Stimulated activated CD4-positive, alpha-beta T cell treated with anti-CD3 and anti-CD28 coated beads, Interleukin-4, amount 100 ng/mL, for 24 hours (primary cell): ENCODE results near the gene ZC3HAV1.
"Not testable (repeated sequence)": the region's sequence is repeated elsewhere in the genome, so short reads cannot be mapped to it uniquely, and the experiment has no call there.

Experiments
- DNase-seq: peaks from one replicate; pipeline ENCODE4 v3.0.0-alpha.2; 2020

ZC3HAV1 gene

DNA sequence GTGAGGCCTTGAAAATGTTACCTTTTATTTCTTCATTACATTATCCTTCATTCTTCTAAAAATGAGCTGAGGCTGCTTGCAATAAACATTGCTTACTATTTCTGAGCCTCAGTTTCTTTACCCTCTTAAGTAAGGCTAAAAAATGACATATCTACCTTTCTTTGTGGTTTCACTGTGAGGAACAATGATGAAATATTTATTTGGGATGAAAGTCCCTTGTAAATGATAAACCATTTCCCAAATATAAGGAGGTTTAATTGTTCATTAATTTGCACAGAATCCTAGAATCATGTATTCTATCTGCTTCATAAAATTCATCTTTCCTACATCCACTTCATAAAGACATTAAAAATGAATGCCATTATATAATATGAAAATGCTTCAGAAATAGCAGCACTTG, 27.9 kb downstream of the ZC3HAV1 start:
- DNase-seq, result no peak

DNA sequence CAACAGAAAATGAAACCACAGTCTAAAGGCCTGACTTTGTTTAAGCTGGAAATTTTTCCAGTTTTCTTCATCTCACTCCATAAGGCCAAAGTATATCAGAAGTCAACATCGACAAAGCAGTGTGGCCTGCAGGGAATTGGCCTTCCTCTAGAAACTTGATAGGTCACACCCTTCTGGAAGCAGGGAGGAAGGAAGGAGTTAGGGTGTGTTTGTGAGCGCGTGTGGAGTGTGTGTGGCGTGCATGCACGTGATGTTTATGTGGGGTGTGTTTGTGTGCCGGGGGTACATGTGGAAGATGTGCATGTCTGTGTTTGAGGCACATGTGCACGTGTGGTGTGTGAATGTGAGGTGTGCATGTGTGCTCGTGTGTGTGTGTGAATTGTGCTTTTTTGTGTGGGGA, 28.6 kb downstream of the ZC3HAV1 start:
- DNase-seq, result no peak

DNA sequence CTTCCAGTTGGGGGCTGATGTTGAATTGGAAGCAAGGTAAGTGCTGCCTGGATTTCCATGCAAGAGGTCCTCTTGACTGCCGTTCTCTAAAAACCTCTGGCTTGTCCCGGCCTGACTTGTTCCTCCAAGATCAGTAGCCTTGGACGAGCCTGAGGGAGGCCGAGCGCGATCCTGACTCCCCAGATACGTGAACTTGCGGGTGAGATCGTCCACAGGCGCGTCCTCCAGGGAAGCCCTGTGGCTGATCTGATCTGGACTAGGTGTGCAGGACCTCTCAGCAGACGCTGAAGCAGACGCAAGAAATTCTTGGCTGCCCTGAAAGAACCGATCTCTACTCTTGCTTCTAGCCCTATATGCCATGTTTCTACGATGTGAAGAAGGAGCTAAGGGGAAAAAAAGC, 29.7 kb downstream of the ZC3HAV1 start:
- DNase-seq, result no peak

DNA sequence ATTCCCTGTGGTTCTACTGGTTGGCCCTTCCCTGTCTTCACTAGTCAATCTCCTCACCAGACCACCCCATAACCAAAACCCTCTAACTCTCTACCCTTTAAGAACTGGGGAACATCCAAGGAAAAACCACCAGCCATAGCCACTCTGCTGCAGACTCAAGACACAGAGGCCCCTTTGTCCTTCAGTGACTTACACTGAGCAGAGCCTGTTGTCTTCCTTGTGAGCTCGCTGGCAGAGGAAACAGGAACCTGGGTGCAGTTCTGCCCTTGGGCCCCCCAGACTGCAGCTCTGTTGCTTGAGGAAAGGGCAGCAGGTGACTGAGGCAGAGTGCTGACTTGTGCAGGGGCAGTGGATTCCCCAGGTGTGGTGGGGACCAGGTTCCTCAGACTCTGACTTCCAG, 30.6 kb downstream of the ZC3HAV1 start:
- DNase-seq, result no peak

DNA sequence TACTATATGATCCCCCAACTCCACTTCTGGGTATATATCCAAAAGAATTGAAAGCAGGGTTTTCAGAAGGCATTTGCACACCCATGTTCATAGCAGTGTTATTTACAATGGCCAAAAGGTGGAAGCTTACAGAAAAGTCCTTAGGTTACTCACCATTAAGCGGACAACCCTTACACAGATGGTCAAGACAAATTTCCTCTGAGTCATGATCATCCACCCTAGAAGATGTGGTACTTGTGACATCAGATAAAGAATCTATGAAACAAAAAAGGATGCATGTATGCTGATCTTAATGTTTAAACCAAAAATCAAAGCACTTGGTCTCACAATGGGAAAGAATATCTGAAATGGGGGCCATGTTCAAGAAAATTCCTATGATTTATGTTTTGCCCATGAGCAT, 31.1 kb downstream of the ZC3HAV1 start:
- DNase-seq, result no peak

DNA sequence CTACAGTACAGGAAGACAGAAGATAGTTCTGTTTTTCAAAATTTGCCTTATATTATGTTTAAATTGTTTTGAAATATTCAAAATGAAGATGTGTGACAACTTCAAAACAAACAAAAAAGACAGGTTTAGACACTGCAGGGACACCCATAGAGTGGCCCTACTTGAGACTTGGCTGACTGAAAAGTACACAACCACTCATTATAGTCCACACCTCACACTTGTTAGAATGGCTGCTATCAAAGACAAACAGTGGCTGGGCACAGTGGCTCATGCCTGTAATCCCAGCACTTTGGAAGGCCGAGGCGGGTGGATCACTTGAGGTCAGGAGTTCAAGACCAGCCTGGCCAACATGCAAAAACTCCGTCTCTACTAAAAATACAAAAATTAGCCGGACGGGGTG, 31.8 kb downstream of the ZC3HAV1 start:
- DNase-seq, result not testable (repeated sequence)

DNA sequence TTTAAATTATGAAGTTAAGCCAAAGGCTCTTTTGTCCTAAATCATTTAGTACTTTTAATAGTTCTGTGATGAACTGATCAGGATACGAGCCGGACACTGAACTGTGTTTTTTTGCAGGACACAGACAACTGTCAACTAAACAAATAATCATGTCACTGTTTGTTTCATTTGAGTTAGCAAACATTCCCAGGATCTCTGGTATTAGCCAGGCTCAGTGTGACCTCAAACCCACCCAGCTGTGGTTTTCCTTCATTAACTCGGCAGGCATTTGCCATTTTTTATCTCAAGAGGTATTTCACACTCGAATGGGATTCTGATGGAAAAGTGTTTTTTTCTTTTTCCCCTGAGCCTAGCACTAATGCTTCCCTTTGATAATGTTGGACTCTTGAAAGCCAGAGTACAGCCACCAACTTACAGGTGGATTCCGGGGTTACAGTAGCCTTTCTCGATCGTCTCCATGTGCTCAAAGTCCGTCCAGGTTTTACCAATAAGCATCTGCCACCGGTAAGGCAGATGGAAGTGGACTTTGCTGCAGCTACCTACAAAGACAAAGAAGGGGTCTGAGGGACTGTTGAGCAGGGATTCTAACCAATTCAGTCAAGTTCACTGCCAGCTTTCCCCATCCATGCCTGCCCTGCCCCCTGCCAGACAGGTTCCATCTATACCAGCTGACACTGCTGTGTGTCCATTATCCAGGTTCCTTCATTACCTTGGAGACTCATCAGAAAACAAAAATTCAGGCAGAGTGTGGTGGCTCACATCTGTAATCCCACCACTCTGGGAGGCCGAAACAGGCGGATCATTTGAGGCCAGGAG, 33.4 kb downstream of the ZC3HAV1 start:
- no peak for DNase-seq

DNA sequence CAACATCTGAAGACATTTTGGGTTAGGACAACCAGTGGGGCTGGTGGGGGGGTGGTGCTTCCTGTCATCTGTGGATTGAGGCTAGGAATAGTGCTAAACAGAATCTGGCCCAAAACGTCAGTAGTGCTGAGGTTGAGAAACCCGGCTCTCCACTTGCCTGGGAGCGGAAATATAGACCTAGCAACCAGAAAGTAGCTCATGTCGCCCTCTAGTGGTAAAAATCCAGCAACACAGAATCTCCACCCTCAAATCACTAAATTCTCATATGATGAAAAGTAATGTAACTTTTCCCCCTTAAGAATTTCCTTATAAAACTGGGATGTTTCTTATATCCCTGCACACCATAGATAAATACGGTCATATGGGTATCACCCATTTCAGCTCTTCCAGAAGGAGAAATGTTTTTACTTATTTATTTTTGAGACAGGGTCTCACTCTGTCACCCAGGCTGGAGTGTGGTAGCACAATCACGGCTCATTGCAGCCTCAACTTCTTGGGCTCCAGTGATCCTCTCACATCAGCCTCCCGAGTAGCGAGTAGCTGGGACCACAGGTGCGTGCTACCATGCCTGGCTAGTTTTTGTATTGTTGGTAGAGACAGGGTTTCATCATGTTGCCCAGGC, 34.4 kb downstream of the ZC3HAV1 start:
- DNase-seq, result peak; percentile 75

DNA sequence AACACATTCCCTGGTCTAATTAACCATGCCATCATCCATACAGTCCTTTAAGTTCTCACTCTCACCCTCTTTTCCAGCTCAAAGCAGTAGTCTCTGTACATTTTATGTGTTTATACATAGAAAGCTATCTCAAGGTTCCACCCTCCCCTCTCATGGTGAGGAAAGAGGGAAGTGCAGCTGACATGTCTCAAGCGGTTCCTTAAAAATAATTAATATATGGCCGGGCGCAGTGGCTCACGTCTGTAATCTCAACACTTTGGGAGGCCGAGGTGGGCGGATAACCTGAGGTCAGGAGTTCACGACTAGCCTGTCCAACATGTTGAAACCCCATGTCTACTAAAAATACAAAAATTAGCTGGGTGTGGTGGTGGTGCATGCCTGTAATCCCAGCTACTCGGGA, 36.7 kb downstream of the ZC3HAV1 start:
- DNase-seq, result no peak

DNA sequence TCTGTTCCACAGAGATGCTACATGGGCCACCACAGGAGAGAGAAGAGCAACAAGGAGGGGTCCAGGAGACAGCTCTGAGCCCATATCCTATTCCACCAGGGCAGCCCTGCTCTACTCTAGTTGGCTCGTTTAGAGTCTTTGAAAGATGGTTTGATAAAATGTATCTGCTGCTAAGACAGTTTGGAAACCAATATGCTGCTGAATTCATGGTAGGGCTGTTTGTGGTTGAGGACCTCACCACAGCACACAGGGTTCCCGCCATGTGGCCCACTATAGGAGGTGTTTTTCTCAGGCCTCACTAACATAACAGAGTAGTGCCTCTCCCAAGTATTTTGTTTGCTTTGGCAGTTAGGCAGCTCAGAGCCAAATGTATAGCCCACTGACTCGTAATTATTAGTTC, 37.8 kb downstream of the ZC3HAV1 start:
- no peak for DNase-seq

DNA sequence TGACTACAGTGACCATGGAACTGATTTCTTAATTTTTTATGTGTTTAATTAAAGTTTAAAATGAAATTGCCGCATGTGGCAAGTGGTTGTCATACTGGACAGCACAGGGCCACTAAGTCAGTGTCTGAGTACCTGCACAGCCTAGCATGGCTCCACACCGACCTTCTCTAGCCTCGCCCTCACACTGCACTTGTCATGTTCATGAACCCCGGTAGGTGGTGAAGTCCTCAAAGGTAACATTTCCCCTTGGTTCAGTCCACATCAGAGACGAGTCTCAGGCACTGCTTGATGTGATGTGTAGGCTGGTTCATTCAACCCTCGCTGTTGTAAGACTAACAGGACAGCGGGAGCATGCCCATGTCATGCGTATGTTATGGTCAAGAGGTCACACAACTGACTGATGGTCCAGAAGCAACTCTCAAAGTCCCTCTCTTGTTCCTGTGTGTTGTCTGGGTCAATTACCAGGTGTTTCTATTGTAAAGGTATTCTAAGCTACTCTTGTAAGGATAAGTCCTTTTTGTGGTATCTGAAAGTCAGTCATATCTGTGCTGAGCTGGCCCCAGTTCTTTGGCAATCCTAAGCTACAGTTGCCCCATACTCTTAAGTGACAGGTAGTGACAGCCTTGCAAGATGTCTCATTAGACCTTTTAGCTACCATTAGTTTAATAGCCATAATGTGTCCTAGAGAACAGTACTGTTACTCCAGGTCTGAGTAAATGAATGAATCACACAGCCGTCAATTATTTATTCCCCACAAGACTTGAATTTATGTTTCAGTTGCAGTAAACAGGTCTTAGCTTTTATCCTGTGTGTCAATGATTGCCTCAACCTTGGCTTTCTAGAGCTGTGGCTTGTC, 40.7 kb downstream of the ZC3HAV1 start:
- DNase-seq, result no peak

DNA sequence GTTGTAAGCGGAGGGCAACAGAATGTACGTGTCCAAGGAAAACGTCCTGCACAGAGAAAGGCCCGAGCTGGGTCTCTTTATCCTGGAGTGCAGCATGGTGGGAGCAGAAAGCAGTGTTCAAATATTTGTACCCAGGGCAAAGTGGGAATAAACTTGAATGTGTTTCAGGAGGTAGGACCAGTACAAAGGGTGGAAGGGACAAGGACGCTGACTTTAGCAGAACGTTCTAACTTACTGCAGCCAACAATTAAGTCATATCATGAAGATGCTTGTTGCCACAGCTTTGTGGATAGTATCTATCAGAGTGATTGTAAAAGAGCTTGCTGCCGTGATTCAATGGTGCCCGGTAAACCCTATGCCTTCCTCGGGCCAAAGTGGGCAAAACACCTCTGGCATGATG, 43.2 kb downstream of the ZC3HAV1 start:
- no peak for DNase-seq

DNA sequence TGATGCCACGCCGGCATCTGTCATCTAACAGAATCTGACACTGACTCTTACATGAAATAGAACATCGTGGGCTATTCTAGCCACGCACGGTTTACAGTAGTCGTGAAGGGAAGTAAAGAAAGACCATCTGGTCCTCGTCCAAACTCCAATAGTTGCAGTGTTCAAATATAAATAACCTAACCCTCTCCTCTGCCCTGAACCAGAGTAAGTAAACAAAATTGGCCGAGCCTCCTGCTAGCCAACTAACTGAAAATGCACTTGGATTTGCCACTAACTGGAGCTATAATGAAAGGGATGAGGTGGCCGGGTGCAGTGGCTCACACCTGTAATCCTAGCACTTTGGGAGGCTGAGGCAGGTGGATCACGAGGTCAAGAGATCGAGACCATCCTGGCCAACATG, 44.2 kb downstream of the ZC3HAV1 start:
- DNase-seq, result no peak

DNA sequence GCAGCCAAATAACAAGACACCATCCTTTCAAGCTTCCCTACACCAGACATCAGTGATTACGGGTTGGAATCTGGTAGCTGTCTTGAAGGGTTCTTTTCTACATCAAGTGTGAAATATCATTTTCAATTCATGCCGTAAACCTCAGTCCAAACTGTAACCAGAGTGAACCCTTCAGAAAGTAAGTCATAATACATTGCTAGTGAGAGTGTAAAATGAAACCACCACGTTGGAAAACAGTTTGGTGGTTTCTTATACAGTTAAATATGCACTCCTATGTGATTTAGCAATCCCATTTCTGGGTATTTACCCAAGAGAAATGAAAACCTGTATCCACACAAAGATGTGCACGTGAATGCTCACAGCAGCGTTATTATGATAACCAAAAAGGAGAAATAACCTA, 48.1 kb downstream of the ZC3HAV1 start:
- no peak for DNase-seq

DNA sequence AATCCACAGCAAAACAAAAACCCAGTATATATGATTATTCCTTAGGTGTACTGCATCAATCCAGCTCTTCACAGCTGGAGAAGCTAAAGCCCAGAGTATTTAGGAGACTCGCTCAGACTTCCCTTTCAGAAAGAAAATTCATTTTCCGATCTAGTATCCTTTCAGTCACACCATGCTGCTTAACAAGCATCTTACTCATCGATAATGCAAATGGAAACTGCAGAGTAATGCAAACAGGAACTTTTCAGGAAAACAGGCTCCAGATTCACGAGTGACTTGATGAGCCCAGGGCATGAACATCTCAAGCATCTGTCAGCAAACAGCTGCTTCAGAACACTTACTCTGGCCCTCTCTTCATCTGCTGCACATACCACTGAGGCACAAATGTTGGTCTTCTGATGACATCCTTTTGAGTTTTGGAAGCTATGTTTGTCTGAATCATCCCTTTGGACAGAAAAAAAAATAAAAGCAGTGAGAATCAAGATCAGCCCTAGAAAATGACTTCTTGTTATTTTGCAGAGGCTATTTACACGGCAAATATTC, 48.8 kb downstream of the ZC3HAV1 start:
- no peak for DNase-seq

DNA sequence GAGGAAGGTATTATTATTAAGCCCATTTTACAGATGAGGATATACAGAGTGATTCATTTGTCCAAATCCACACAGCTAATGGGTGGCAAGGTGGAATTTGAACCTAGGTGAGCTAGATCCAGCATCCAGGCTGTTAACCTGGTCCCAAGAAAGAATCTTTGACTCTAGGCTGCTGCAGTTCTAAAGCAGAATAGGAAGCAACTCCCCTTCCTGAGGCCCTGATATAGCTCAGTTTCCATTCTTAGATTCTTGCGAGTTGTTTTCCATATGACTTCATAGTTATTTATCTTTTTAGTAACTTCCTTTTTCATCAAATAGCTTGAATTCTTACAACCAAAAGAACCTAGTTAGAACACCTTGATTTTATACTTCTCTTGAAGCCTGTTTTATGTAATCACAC, 49.6 kb downstream of the ZC3HAV1 start:
- no peak for DNase-seq

DNA sequence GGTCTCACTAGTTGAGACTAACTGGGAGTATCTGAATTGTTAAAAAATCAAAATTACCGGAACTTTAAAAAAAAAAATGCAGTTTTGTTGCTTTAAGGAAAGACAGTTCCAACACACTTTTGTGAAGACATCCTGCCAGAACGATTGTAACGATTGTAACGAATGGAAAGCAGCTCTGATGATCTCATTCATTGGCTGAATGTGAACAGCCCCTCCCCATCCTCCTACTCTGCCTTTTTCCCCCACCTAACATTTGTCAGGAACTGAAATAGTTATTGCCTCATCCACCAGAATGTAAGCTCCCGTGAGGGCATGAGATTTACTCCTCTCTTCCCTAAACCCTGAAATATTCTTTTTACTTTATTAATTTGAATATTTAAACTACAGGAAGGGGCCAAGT, 50.6 kb downstream of the ZC3HAV1 start:
- no peak for DNase-seq

DNA sequence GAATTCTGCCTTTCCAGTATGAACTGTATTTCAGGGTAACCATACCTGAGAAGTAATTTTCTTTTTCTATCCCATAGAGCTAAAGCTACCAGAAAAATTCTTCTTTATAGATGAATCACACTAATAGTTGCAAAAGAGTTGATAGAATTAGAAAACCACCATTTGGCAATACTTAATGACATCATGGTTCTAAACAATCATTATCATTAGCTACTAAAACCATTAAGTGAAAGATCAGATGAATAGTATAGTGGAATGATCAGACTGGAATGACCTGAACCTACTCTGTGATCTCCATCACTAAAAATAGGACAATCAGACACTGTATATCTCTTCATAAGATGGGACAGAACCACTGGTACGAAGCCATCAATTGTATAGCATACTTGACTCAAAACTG, 53.8 kb downstream of the ZC3HAV1 start:
- no peak for DNase-seq

DNA sequence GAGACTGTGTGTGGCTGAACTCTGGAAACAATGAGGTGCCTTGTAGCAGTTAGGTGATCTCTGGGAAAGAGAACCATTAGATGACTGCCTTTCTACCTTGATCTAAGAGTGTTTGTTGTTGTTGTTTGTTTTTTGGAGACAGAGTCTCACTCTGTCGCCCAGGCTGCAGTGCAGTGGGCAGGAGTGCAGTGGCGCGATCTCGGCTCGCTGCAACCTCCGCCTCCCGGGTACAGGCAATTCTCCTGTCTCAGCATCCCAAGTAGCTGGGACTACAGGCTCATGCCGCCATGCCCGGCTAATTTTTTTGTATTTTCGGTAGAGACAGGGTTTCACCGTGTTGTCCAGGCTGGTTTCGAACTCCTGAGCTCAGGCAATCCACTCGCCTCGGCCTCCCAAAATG, 54.9 kb downstream of the ZC3HAV1 start:
- not testable (repeated sequence) for DNase-seq

DNA sequence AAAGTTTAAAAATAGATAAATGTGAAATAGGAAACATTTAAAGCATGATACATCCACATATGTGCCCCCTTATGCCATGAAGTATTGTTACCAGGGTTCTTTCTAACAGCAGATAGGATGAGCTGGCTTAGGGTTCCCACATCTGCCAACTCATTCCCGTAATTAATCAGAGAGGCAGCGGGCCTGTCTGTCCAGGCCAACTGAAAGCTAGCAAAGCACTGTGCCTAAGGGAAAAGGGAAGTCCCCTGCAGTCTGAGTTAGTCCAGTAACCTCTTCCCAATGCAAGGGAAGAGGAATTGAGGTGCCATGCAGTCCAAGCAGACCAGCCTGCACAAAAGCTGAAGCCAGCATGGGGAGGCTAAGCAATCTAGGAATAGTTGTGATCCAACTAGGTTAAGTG, 55.4 kb downstream of the ZC3HAV1 start:
- no peak for DNase-seq

DNA sequence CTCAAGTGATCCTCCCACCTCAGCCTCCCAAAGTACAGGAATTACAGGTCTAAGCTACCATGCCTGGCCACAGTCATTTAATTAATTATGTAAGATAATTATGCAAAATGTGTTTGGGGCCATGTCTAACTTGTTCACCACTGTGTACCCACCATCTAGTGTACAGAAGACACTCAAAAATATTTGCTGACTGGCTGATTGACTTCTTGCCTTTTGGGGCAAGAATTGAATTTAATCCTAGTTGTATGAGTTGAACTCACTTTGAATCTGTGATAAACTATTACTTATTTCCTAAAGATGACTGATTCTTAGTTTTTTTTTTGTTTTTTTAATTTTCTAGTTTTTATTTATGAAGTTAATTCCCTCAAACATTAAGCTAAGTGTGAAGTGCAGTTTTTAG, 57.9 kb downstream of the ZC3HAV1 start:
- no peak for DNase-seq

DNA sequence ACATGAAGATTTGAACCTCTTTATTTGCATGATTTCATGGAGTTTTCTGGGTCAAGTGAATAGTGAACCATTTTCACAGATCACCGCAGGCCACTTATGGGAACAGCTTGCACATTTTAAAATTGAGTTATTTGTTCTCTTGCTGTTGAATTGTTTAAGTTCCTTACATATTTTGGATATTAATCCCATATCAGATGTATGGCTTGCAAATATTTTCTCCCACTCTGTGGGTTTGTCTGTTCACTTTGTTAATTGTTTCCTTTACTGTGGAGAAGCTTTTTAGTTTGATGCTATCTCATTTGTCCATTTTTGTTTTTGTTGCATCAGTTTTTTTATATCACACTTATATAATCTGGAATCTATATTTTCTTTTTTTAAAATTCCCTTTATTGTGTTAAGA, 59.6 kb downstream of the ZC3HAV1 start:
- DNase-seq, result no peak

DNA sequence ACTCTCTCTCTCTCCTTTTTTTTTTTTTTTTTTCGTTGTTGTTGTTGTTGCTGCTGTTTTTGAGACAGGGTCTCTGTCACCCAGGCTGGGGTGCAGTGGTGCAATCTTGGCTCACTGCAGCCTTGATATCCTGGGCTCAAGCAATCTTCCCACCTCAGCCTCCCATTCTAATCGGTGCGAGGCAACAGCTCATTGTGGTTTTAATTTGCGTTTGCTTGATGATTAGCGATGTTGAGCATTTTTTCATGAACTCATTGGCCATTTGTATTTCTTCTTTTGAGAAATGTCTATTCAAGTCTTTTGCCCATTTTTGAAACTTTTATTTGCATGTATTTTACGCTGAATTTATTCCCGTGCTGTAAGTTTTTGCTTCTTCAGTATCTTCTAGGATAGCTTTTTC, 60.4 kb downstream of the ZC3HAV1 start:
- DNase-seq, result no peak

DNA sequence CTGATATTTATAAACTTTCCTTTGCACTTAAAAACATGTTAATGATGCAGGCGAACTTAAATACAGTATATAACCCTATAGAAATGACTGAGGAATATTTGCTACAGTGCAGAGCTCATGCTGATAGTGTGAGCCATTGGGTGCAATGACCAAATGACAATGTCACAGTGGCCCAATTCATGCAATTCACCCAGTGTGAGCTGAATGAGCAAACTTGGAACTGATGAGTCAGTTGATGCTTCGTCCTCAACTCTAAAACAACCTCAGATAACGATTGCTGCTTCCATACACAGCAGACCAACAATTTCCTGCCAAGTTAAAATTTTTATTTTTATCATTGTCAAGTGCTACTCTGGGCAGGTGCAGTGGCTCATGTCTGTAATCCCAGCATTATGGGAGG, 61.5 kb downstream of the ZC3HAV1 start:
- peak; percentile 20 for DNase-seq
